Measurements from ENCODE around the gene NUDT22.

GRCh38 chr11:64275031-64275800, 49.1 kb downstream of the NUDT22 start:
- TF ChIP-seq, protein P1, sequence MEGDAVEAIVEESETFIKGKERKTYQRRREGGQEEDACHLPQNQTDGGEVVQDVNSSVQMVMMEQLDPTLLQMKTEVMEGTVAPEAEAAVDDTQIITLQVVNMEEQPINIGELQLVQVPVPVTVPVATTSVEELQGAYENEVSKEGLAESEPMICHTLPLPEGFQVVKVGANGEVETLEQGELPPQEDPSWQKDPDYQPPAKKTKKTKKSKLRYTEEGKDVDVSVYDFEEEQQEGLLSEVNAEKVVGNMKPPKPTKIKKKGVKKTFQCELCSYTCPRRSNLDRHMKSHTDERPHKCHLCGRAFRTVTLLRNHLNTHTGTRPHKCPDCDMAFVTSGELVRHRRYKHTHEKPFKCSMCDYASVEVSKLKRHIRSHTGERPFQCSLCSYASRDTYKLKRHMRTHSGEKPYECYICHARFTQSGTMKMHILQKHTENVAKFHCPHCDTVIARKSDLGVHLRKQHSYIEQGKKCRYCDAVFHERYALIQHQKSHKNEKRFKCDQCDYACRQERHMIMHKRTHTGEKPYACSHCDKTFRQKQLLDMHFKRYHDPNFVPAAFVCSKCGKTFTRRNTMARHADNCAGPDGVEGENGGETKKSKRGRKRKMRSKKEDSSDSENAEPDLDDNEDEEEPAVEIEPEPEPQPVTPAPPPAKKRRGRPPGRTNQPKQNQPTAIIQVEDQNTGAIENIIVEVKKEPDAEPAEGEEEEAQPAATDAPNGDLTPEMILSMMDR (IDR thresholded peaks at IDR 0.05), result no peak
- no peak for TF ChIP-seq POLR2A (IDR thresholded peaks at IDR 0.05)
